GM18868 (cell line): ENCODE results near the gene PRDM15.
"Not testable (repeated sequence)": the region's sequence is repeated elsewhere in the genome, so short reads cannot be mapped to it uniquely, and the experiment has no call there.

Experiments
- ATAC-seq: cut with Tn5 transposase; IDR thresholded peaks from one replicate; pipeline ENCODE4 v1.9.1; 2021; ENCODE audit warnings: mild to moderate bottlenecking, moderate library complexity; ENCODE audit not compliant: unreplicated experiment

Gene PRDM15

GRCh38 chr21:41785262-41785661 lies 93.9 kb downstream of the PRDM15 start:
- not testable (repeated sequence) for ATAC-seq

GRCh38 chr21:41784456-41785102 lies 94.6 kb downstream of the PRDM15 start:
- ATAC-seq = no peak

- peak; percentile 65 for ATAC-seq
Measured at GRCh38 chr21:41783476-41784180, 95.5 kb downstream of the PRDM15 start.

- no peak for ATAC-seq
Measured at GRCh38 chr21:41781050-41781410, 98.1 kb downstream of the PRDM15 start.

GRCh38 chr21:41780337-41781049 lies 98.7 kb downstream of the PRDM15 start:
- ATAC-seq = no peak

- ATAC-seq = no peak
Measured at GRCh38 chr21:41779659-41780058, 99.5 kb downstream of the PRDM15 start.

- no peak for ATAC-seq
Measured at GRCh38 chr21:41778930-41779600, 100.1 kb downstream of the PRDM15 start.

- ATAC-seq = no peak
Measured at GRCh38 chr21:41777951-41778815, 101.0 kb downstream of the PRDM15 start.

GRCh38 chr21:41776778-41777177 lies 102.4 kb downstream of the PRDM15 start:
- no peak for ATAC-seq

GRCh38 chr21:41775149-41775472 lies 104.0 kb downstream of the PRDM15 start:
- ATAC-seq = no peak

GRCh38 chr21:41774467-41775148 lies 104.5 kb downstream of the PRDM15 start:
- no peak for ATAC-seq

GRCh38 chr21:41772351-41773080 lies 106.6 kb downstream of the PRDM15 start:
- no peak for ATAC-seq

GRCh38 chr21:41771625-41771945 lies 107.6 kb downstream of the PRDM15 start:
- no peak for ATAC-seq

GRCh38 chr21:41770901-41771624 lies 108.1 kb downstream of the PRDM15 start:
- no peak for ATAC-seq

- no peak for ATAC-seq
Measured at GRCh38 chr21:41769933-41770332, 109.2 kb downstream of the PRDM15 start.

- ATAC-seq = no peak
Measured at GRCh38 chr21:41769521-41769920, 109.6 kb downstream of the PRDM15 start.

GRCh38 chr21:41769111-41769510 lies 110.0 kb downstream of the PRDM15 start:
- ATAC-seq = no peak

GRCh38 chr21:41768437-41769042 lies 110.6 kb downstream of the PRDM15 start:
- no peak for ATAC-seq
